Measurements from ENCODE around the gene TRMT10A.
"Not testable (repeated sequence)": the region's sequence is repeated elsewhere in the genome, so short reads cannot be mapped to it uniquely, and the experiment has no call there.

Gene TRMT10A

GRCh38 chr4:99540277-99540939 lies 23.4 kb downstream of the TRMT10A start:
- no peak for DNase-seq

GRCh38 chr4:99537674-99538073 lies 26.2 kb downstream of the TRMT10A start:
- DNase-seq: no peak

GRCh38 chr4:99536848-99537247 lies 27.0 kb downstream of the TRMT10A start:
- DNase-seq: no peak

- no peak for DNase-seq
Measured at GRCh38 chr4:99536271-99536670, 27.6 kb downstream of the TRMT10A start.

- not testable (repeated sequence) for DNase-seq
Measured at GRCh38 chr4:99534699-99535098, 29.1 kb downstream of the TRMT10A start.

GRCh38 chr4:99529956-99530355 lies 33.9 kb downstream of the TRMT10A start:
- DNase-seq: no peak

- no peak for DNase-seq
Measured at GRCh38 chr4:99529228-99529627, 34.6 kb downstream of the TRMT10A start.

- no peak for DNase-seq
Measured at GRCh38 chr4:99518601-99519295, 45.1 kb downstream of the TRMT10A start.

GRCh38 chr4:99510721-99511120 lies 53.1 kb downstream of the TRMT10A start, which contains the start of gene C4orf17:
TSS of gene C4orf17 (plus strand) at chr4:99511021. CDS start at chr4:99513082, 2,061 bp downstream.
- DNase-seq: no peak

- no peak for DNase-seq
Measured at GRCh38 chr4:99507762-99508161, 56.1 kb downstream of the TRMT10A start.

GRCh38 chr4:99507349-99507748 lies 56.5 kb downstream of the TRMT10A start:
- DNase-seq: no peak

GRCh38 chr4:99506781-99507180 lies 57.1 kb downstream of the TRMT10A start:
- no peak for DNase-seq

GRCh38 chr4:99504804-99505502 lies 58.9 kb downstream of the TRMT10A start:
- no peak for DNase-seq
